ENCODE measurements around the gene ASMTL.
"Not testable (repeated sequence)": the region's sequence is repeated elsewhere in the genome, so short reads cannot be mapped to it uniquely, and the experiment has no call there.

- not testable (repeated sequence) for TF ChIP-seq CTCF, POLR2A (IDR thresholded peaks at IDR 0.05)
Measured at GRCh38 chrX:1489354-1489753, 36.6 kb upstream of the ASMTL start.

All from right lobe of liver (tissue), 4 donors.